Activated CD4-positive, CD25-positive, alpha-beta regulatory T cell treated with anti-CD3 and anti-CD28 coated beads, Interleukin-2, amount 50 U/mL, for 24 hours (primary cell): ENCODE measurements around the gene SAMD5.

Experiments used
- ATAC-seq, 2 donors: fragments of 150-1000 bp; cut with Tn5 transposase; one replicate each; pipeline ENCODE4 v1.10.0; 2021; ENCODE audit warnings: mild to moderate bottlenecking in 1 of 2, moderate library complexity in 1 of 2

The SAMD5 gene

GRCh38 chr6:147508042-147508865, at the start of gene SAMD5:
SAMD5 (plus strand) TSS chr6:147508690; CDS start chr6:147508929, 239 bp downstream.
- peak; percentile 27 to 31 for ATAC-seq

GRCh38 chr6:147459780-147460179, 48.7 kb upstream of the SAMD5 start:
- no peak for ATAC-seq

GRCh38 chr6:147463651-147464050, 44.8 kb upstream of the SAMD5 start:
- no peak for ATAC-seq

GRCh38 chr6:147467428-147467827, 41.1 kb upstream of the SAMD5 start:
- no peak for ATAC-seq

- no peak for ATAC-seq
These were observed 40.6 kb upstream of the SAMD5 start for GRCh38 chr6:147467886-147468285.

- ATAC-seq: no peak
These were observed 39.9 kb upstream of the SAMD5 start for GRCh38 chr6:147468634-147469033.

GRCh38 chr6:147479857-147480256, 28.6 kb upstream of the SAMD5 start:
- no peak for ATAC-seq

- ATAC-seq: no peak
These were observed 21.8 kb upstream of the SAMD5 start for GRCh38 chr6:147486683-147487082.

GRCh38 chr6:147497472-147497871, 11.0 kb upstream of the SAMD5 start:
- no peak for ATAC-seq

GRCh38 chr6:147503587-147503986, 4.9 kb upstream of the SAMD5 start:
- ATAC-seq: no peak

GRCh38 chr6:147504848-147505247, 3.6 kb upstream of the SAMD5 start:
- no peak for ATAC-seq

GRCh38 chr6:147506704-147507114, 1.8 kb upstream of the SAMD5 start:
- no peak for ATAC-seq

- ATAC-seq: no peak
These were observed 1.1 kb upstream of the SAMD5 start for GRCh38 chr6:147507162-147508041.

- ATAC-seq: no peak
These were observed 547 bp downstream of the SAMD5 start for GRCh38 chr6:147508866-147509608.

GRCh38 chr6:147509891-147510290, 1.4 kb downstream of the SAMD5 start:
- no peak for ATAC-seq

GRCh38 chr6:147510929-147511590, 2.6 kb downstream of the SAMD5 start:
- no peak for ATAC-seq

GRCh38 chr6:147514831-147515230, 6.3 kb downstream of the SAMD5 start:
- ATAC-seq: no peak

GRCh38 chr6:147515327-147515726, 6.8 kb downstream of the SAMD5 start:
- ATAC-seq: no peak

- no peak for ATAC-seq
These were observed 14.1 kb downstream of the SAMD5 start for GRCh38 chr6:147522597-147522996.

GRCh38 chr6:147525519-147526209, 17.2 kb downstream of the SAMD5 start:
- no peak for ATAC-seq

GRCh38 chr6:147527197-147527596, 18.7 kb downstream of the SAMD5 start:
- ATAC-seq: no peak
